Fibroblast of lung (primary cell): Measurements from ENCODE around the gene PRR5L. TPM values are rescaled to one million over a fixed set of nuclear protein-coding genes. Genes with fewer than 3 reads are reported as not detected.

ENCODE experiments used
- DNase-seq, 2 donors: peaks; one replicate each; pipeline versions ENCODE4 v3.0.0 to v3.0.0-alpha.2; 2010; ENCODE audit warnings: low read depth in 2 of 2
- H2AFZ ChIP-seq: 2 replicates; pipeline ENCODE4 v1.5.1; 2012; ENCODE audit warnings: low read length, control low read depth, inconsistent platforms
- H3K27ac ChIP-seq: 2 replicates; pipeline ENCODE4 v1.5.1; 2011; ENCODE audit warnings: low read length, control low read depth; ENCODE audit not compliant: insufficient read depth
- H3K27me3 ChIP-seq: 2 replicates; pipeline ENCODE4 v1.5.1; 2011; ENCODE audit warnings: mild to moderate bottlenecking, low read length; ENCODE audit not compliant: control insufficient read depth, insufficient read depth
- H3K36me3 ChIP-seq: 2 replicates; pipeline ENCODE4 v1.5.1; 2011; ENCODE audit warnings: low read length; ENCODE audit not compliant: control insufficient read depth, insufficient read depth
- H3K4me1 ChIP-seq: 2 replicates; pipeline ENCODE4 v1.5.1; 2011; ENCODE audit warnings: low read length; ENCODE audit not compliant: control insufficient read depth, insufficient read depth; ENCODE audit errors: extremely low read depth
- H3K4me2 ChIP-seq: 2 replicates; pipeline ENCODE4 v1.5.1; 2011; ENCODE audit warnings: low read length, control low read depth; ENCODE audit not compliant: insufficient read depth; ENCODE audit errors: extremely low read depth
- H3K4me3 ChIP-seq, 4 experiments: fragments of 200-600 bp in 1 of 4; sonication (generic) in 1 of 4; replicated peaks in 1 of 4; 2 replicates each; pipeline ENCODE4 v1.5.1; 2011 to 2016; ENCODE audit warnings: low read length in 4 of 4, low read depth in 3 of 4, mild to moderate bottlenecking in 3 of 4, control low read depth in 2 of 4, inconsistent platforms in 1 of 4, mixed read lengths in 1 of 4; ENCODE audit not compliant: insufficient read depth in 1 of 4; ENCODE audit errors: control extremely low read depth in 1 of 4
- H3K79me2 ChIP-seq: 2 replicates; pipeline ENCODE4 v1.5.1; 2012; ENCODE audit warnings: mild to moderate bottlenecking, low read length, inconsistent platforms; ENCODE audit not compliant: control insufficient read depth, insufficient read depth
- H3K9ac ChIP-seq: 2 replicates; pipeline ENCODE4 v1.5.1; 2011; ENCODE audit warnings: mild to moderate bottlenecking, low read length, control low read depth; ENCODE audit not compliant: insufficient read depth
- H3K9me3 ChIP-seq: 2 replicates; pipeline ENCODE4 v1.5.1; 2012; ENCODE audit warnings: low read depth, low read length; ENCODE audit not compliant: control insufficient read depth, insufficient read depth
- H4K20me1 ChIP-seq: 2 replicates; pipeline ENCODE4 v1.5.1; 2011; ENCODE audit warnings: low read length; ENCODE audit not compliant: control insufficient read depth, insufficient read depth; ENCODE audit errors: extremely low read depth
- EZH2 ChIP-seq: IDR thresholded peaks from 2 replicates; pipeline ENCODE4 v1.5.1; 2012; ENCODE audit warnings: low read length, control low read depth, mild to moderate bottlenecking; ENCODE audit errors: missing control alignments
- polyA plus RNA-seq, 2 donors: library from polyadenylated mRNA; depleted of rRNA in 1 of 2; stranded (reverse) in 1 of 2; unstranded in 1 of 2; fragments of >200 nt; gene quantifications; 2 replicates each; pipeline ENCODE4 v1.2.1, GENCODE V29; 2011 to 2012; ENCODE audit warnings: missing spikeins in 1 of 2
- total RNA-seq: library from RNA; depleted of rRNA; stranded (reverse); fragments of >200 nt; gene quantifications from 2 replicates; pipeline ENCODE4 v1.2.1, GENCODE V29; 2014
- TF ChIP-seq, protein P1 (sequence below), 2 donors: IDR thresholded peaks in 1 of 2; conservative IDR thresholded peaks in 1 of 2; 1 replicate in 1 of 2; 2 replicates in 1 of 2; pipeline ENCODE4 v1.5.1; 2011 to 2012; ENCODE audit warnings: low read length in 2 of 2, control low read depth in 1 of 2, inconsistent platforms in 1 of 2, low read depth in 1 of 2, mild to moderate bottlenecking in 1 of 2

PRR5L gene
- total and polyA plus RNA-seq, 2 donors (not counting 1 experiment from before 2014, with no cell fraction given), result 2.8 to 6.3 TPM

GRCh38 chr11:36465449-36466163 lies 169.5 kb downstream of the PRR5L start:
- Histone ChIP-seq H3K4me3 (no peak overlapping the region), H2AFZ (no peak overlapping the region), H3K27me3 (no peaks in the 10 kb centered on the region), H3K9me3 (no peaks in the 10 kb centered on the region), H4K20me1 (no peaks in the 10 kb centered on the region), H3K9ac (no peak overlapping the region), H3K4me1 (peaks cover 18% of the 10 kb centered on the region), H3K4me2 (no peak overlapping the region), H3K36me3 (no peaks in the 10 kb centered on the region), H3K79me2 (no peaks in the 10 kb centered on the region), H3K27ac (no peak overlapping the region)
- TF ChIP-seq EZH2, result no peak
- TF ChIP-seq, protein P1, sequence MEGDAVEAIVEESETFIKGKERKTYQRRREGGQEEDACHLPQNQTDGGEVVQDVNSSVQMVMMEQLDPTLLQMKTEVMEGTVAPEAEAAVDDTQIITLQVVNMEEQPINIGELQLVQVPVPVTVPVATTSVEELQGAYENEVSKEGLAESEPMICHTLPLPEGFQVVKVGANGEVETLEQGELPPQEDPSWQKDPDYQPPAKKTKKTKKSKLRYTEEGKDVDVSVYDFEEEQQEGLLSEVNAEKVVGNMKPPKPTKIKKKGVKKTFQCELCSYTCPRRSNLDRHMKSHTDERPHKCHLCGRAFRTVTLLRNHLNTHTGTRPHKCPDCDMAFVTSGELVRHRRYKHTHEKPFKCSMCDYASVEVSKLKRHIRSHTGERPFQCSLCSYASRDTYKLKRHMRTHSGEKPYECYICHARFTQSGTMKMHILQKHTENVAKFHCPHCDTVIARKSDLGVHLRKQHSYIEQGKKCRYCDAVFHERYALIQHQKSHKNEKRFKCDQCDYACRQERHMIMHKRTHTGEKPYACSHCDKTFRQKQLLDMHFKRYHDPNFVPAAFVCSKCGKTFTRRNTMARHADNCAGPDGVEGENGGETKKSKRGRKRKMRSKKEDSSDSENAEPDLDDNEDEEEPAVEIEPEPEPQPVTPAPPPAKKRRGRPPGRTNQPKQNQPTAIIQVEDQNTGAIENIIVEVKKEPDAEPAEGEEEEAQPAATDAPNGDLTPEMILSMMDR (conservative IDR thresholded peaks at IDR 0.05 in 1 of 2, IDR thresholded peaks at IDR 0.05 in 1 of 2; ENCODE audit: low read depth in 1 of 2, low read length in 2 of 2), result no peak
- peak; percentile 64 to 70 for DNase-seq

- Histone ChIP-seq H3K27ac (no peak overlapping the region), H4K20me1 (no peaks in the 10 kb centered on the region), H3K79me2 (no peaks in the 10 kb centered on the region), H2AFZ (no peak overlapping the region), H3K9me3 (no peaks in the 10 kb centered on the region), H3K4me2 (no peak overlapping the region), H3K36me3 (no peaks in the 10 kb centered on the region), H3K4me1 (peaks cover 18% of the 10 kb centered on the region), H3K9ac (no peak overlapping the region), H3K27me3 (no peaks in the 10 kb centered on the region), H3K4me3 (no peak overlapping the region)
- no peak for DNase-seq
- TF ChIP-seq EZH2, result no peak
- TF ChIP-seq, protein P1 (conservative IDR thresholded peaks at IDR 0.05 in 1 of 2, IDR thresholded peaks at IDR 0.05 in 1 of 2; ENCODE audit: low read depth in 1 of 2, low read length in 2 of 2), result no peak
Observed at GRCh38 chr11:36467012-36467411, 170.9 kb downstream of the PRR5L start.

- DNase-seq, result no peak
- no peaks in the 10 kb centered on the region for H3K27me3 ChIP-seq
- H3K27ac ChIP-seq, result no peak overlapping the region
- no peaks in the 10 kb centered on the region for H4K20me1 ChIP-seq
- no peaks in the 10 kb centered on the region for H3K79me2 ChIP-seq
- no peak overlapping the region for H3K4me2 ChIP-seq
- H3K9me3 ChIP-seq, result no peaks in the 10 kb centered on the region
- no peak overlapping the region for H2AFZ ChIP-seq
- H3K36me3 ChIP-seq, result no peaks in the 10 kb centered on the region
- TF ChIP-seq EZH2, result no peak
- TF ChIP-seq, protein P1 (conservative IDR thresholded peaks at IDR 0.05 in 1 of 2, IDR thresholded peaks at IDR 0.05 in 1 of 2; ENCODE audit: low read depth in 1 of 2, low read length in 2 of 2), result no peak
- H3K4me3 ChIP-seq, result no peak overlapping the region
- H3K9ac ChIP-seq, result no peak overlapping the region
- peaks cover 18% of the 10 kb centered on the region for H3K4me1 ChIP-seq
Observed at GRCh38 chr11:36467916-36468315, 171.8 kb downstream of the PRR5L start.
